Measurements from ENCODE around the gene DSG3.

The DSG3 gene

DNA sequence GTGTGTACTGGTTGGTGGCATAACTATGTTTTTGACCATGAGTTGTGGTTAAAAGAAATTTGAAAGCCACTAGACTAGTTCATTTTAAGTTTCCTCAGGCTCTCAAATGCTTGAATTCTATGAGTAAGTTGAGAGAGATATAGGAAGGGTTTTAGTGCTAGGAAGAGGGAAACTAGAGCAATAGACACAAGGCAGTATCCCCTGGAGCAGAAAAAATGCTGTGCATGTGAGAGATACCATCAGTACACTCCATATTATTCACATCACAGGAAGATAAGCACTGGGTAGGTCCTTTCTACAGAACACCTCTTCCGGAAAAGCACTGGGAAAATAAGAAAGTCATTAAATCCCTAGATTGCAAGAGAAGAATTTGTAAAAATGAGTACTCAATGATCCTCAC, 19.3 kb upstream of the DSG3 start:
- in situ Hi-C loops (cut with HindIII; ENCODE audit: low sequenced_read_pairs) = no loop called here
- no peak overlapping the region for H3K4me3 ChIP-seq (ENCODE audit: low read depth, low read length)
- TF ChIP-seq, protein P1, sequence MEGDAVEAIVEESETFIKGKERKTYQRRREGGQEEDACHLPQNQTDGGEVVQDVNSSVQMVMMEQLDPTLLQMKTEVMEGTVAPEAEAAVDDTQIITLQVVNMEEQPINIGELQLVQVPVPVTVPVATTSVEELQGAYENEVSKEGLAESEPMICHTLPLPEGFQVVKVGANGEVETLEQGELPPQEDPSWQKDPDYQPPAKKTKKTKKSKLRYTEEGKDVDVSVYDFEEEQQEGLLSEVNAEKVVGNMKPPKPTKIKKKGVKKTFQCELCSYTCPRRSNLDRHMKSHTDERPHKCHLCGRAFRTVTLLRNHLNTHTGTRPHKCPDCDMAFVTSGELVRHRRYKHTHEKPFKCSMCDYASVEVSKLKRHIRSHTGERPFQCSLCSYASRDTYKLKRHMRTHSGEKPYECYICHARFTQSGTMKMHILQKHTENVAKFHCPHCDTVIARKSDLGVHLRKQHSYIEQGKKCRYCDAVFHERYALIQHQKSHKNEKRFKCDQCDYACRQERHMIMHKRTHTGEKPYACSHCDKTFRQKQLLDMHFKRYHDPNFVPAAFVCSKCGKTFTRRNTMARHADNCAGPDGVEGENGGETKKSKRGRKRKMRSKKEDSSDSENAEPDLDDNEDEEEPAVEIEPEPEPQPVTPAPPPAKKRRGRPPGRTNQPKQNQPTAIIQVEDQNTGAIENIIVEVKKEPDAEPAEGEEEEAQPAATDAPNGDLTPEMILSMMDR (IDR thresholded peaks at IDR 0.05; ENCODE audit: low read depth, low read length) = no peak
- DNase-seq (ENCODE audit: low read depth, low spot score) = no peak

GRCh38 chr18:31429623-31430022, 17.9 kb upstream of the DSG3 start:
- in situ Hi-C loops (cut with HindIII; ENCODE audit: low sequenced_read_pairs) = no loop called here
- TF ChIP-seq, protein P1 (IDR thresholded peaks at IDR 0.05; ENCODE audit: low read depth, low read length) = no peak
- H3K4me3 ChIP-seq (ENCODE audit: low read depth, low read length) = no peak overlapping the region
- DNase-seq (ENCODE audit: low read depth, low spot score) = no peak

DNA sequence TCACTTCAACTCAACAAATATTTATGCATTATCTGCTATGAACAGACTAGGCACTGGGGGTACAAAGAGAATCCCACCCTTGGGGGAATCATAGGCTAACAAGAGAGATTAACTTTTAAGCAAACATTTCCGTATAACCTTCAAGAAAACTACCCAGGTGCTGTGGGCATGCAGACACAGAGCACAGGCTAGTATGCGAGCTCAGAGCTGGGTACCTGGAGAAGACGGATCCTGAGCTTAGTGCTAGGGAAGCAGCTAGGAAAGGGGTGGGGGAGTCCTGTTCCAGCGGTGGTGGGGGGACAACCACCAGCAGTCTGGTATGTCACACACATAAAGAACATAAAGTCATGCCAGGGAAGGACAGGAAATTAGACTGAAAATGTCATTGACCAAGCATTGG, 17.5 kb upstream of the DSG3 start:
- TF ChIP-seq, protein P1 (IDR thresholded peaks at IDR 0.05; ENCODE audit: low read depth, low read length) = no peak
- DNase-seq (ENCODE audit: low read depth, low spot score) = no peak
- in situ Hi-C loops (cut with HindIII; ENCODE audit: low sequenced_read_pairs) = no loop called here
- no peak overlapping the region for H3K4me3 ChIP-seq (ENCODE audit: low read depth, low read length)

- in situ Hi-C loops (cut with HindIII; ENCODE audit: low sequenced_read_pairs) = no loop called here
- TF ChIP-seq, protein P1 (IDR thresholded peaks at IDR 0.05; ENCODE audit: low read depth, low read length) = no peak
- no peak for DNase-seq (ENCODE audit: low read depth, low spot score)
- no peak overlapping the region for H3K4me3 ChIP-seq (ENCODE audit: low read depth, low read length)
These were observed 17.0 kb upstream of the DSG3 start for GRCh38 chr18:31430554-31430953.

DNA sequence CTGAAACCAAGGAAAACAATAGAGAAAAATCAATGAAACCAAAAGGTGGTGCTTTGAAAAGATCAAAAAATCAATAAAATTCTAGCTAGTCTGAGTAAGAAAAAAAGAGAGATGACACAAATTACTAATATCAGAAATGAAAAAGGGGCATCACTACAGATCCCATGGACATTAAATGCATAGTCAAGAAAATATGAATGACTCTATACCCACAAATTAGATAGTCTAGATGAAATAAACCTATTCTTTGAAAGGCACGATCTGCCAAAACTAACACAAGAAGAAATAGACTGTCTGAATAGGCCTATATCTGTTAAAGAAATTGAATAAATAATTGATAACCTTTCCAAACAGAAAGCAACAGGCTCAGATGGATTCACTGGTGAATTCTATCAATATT, 15.2 kb upstream of the DSG3 start:
- in situ Hi-C loops (cut with HindIII; ENCODE audit: low sequenced_read_pairs) = no loop called here
- no peak overlapping the region for H3K4me3 ChIP-seq (ENCODE audit: low read depth, low read length)
- TF ChIP-seq, protein P1 (IDR thresholded peaks at IDR 0.05; ENCODE audit: low read depth, low read length) = no peak
- no peak for DNase-seq (ENCODE audit: low read depth, low spot score)

DNA sequence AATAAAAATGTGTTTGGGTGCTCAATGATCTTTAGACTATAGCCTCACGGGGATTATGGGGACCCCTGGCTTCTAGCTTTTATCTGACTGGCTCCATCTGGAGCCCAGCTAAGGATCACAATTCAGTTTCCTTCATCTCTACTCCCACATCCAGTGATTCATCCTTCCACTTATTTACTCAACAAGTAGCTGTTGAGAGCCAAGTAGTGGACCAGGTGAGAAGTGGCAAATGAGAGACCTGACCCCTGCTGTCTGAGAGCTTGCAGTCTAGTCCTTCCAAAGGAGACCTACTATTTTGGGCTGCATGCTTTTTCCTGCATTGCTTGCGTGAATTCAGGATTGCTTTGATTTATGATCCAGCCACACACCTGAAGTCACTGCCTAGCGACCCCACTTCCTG, 10.7 kb upstream of the DSG3 start:
- TF ChIP-seq, protein P1 (IDR thresholded peaks at IDR 0.05; ENCODE audit: low read depth, low read length) = no peak
- no peak overlapping the region for H3K4me3 ChIP-seq (ENCODE audit: low read depth, low read length)
- no peak for DNase-seq (ENCODE audit: low read depth, low spot score)
- in situ Hi-C loops (cut with HindIII; ENCODE audit: low sequenced_read_pairs) = no loop called here

DNA sequence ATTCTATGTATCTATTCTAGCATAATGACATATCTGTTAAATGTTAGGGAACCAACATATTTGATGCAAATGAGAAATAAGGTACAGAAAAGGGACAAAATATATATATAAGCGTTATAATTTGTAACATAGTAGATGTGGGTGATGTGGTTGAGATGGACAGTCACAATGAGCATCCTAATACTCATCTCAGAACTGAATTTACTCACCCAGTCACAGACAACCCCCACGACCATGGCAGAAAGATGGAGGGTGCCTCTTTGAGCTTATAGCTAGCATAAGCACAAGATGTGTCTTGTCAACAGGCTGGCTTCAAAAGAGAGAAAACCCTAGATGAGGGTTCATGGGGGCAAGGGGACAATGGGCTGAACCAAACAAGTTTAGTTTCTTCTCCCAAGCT, 9.1 kb upstream of the DSG3 start:
- TF ChIP-seq, protein P1 (IDR thresholded peaks at IDR 0.05; ENCODE audit: low read depth, low read length) = no peak

More for the DNA sequence above, 9.1 kb upstream of the DSG3 start:
- in situ Hi-C loops (cut with HindIII; ENCODE audit: low sequenced_read_pairs) = no loop called here
- DNase-seq (ENCODE audit: low read depth, low spot score) = no peak
- no peak overlapping the region for H3K4me3 ChIP-seq (ENCODE audit: low read depth, low read length)

All from astrocyte of the spinal cord (primary cell).